ENCODE data around the gene KDM8. TPM values are rescaled to one million over a fixed set of nuclear protein-coding genes. Genes with fewer than 3 reads are reported as not detected.

The KDM8 gene
- polyA plus RNA-seq, 1 experiment: 2.5 TPM

DNA sequence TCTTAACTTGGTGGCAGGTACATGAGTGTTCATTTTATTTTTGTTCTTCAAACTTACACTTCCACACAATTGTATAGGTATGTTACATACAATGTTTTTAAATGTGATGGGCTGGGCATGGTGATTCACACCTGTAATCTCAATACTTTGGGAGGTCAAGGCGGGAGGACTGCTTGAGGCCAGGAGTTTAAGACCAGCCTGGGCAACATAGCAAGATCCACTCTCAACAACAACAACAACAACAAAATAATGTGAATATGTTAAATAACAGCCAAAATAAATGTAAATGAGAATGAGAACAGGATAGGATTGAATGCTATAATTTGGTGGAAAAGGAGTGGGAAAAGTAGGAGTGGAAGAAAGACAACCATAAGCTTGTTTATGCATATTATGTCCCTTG, 62.7 kb downstream of the KDM8 start:
- Histone ChIP-seq H3K9me3 (ENCODE audit: control insufficient read depth, insufficient read depth, low read length) (peaks cover 3% of the 10 kb centered on the region; the same call in 1 of the 2 replicates), H3K4me3 (ENCODE audit: low read depth, low read length) (no peak overlapping the region), H3K27ac (ENCODE audit: low read depth, low read length) (no peak overlapping the region), H3K27me3 (ENCODE audit: control insufficient read depth, insufficient read depth, low read length) (no peaks in the 10 kb centered on the region)
- TF ChIP-seq, protein P1, sequence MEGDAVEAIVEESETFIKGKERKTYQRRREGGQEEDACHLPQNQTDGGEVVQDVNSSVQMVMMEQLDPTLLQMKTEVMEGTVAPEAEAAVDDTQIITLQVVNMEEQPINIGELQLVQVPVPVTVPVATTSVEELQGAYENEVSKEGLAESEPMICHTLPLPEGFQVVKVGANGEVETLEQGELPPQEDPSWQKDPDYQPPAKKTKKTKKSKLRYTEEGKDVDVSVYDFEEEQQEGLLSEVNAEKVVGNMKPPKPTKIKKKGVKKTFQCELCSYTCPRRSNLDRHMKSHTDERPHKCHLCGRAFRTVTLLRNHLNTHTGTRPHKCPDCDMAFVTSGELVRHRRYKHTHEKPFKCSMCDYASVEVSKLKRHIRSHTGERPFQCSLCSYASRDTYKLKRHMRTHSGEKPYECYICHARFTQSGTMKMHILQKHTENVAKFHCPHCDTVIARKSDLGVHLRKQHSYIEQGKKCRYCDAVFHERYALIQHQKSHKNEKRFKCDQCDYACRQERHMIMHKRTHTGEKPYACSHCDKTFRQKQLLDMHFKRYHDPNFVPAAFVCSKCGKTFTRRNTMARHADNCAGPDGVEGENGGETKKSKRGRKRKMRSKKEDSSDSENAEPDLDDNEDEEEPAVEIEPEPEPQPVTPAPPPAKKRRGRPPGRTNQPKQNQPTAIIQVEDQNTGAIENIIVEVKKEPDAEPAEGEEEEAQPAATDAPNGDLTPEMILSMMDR (IDR thresholded peaks at IDR 0.05; ENCODE audit: low read depth, low read length): no peak
- CTCF ChIA-PET: interaction anchor here (2.1 kb wide), 1 partner anchor 31 kb away, joined by 9 read pairs; no protein-coding TSS in a partner anchor
- no peak for DNase-seq (ENCODE audit: low read depth, low spot score)
- POLR2A ChIA-PET: interaction anchor here (0.5 kb wide), 1 partner anchor 394 kb away, joined by 4 read pairs; no protein-coding TSS in a partner anchor

DNA sequence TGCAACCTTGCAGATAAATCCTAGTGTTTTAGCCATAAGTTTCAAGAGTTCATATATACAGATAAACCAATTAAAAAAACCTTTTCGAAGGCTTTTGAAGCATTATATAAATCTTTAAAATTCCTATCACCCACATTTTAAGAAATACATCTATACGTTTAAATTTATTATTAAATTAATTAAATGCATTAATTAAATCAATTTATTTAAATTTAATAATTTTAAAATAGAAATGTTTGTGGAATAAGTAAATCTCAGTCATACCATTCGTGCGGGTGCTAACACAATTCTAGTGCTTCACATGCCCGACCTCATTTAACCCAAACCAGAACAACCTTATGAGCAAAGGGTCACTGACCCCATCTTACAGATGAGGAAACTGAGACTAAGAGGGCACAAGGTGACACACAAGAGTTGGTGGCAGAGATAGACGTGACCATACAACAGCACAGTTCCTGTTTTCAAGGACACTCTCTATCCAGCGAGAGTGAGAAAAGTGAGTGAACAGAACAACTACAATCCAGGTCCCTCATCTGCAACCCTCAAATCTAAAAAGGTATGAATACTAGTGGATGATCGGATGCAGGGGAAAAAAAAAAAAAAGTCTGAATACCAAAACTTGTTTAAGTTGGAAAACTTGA, 63.8 kb downstream of the KDM8 start:
- Histone ChIP-seq H3K4me3 (ENCODE audit: low read depth, low read length) (no peak overlapping the region), H3K9me3 (ENCODE audit: control insufficient read depth, insufficient read depth, low read length) (peaks cover 3% of the 10 kb centered on the region; the same call in 1 of the 2 replicates), H3K27ac (ENCODE audit: low read depth, low read length) (no peak overlapping the region), H3K27me3 (ENCODE audit: control insufficient read depth, insufficient read depth, low read length) (no peaks in the 10 kb centered on the region)
- no peak for DNase-seq (ENCODE audit: low read depth, low spot score)
- CTCF ChIA-PET: no interaction called here
- TF ChIP-seq, protein P1 (IDR thresholded peaks at IDR 0.05; ENCODE audit: low read depth, low read length): no peak
- POLR2A ChIA-PET: no interaction called here

DNA sequence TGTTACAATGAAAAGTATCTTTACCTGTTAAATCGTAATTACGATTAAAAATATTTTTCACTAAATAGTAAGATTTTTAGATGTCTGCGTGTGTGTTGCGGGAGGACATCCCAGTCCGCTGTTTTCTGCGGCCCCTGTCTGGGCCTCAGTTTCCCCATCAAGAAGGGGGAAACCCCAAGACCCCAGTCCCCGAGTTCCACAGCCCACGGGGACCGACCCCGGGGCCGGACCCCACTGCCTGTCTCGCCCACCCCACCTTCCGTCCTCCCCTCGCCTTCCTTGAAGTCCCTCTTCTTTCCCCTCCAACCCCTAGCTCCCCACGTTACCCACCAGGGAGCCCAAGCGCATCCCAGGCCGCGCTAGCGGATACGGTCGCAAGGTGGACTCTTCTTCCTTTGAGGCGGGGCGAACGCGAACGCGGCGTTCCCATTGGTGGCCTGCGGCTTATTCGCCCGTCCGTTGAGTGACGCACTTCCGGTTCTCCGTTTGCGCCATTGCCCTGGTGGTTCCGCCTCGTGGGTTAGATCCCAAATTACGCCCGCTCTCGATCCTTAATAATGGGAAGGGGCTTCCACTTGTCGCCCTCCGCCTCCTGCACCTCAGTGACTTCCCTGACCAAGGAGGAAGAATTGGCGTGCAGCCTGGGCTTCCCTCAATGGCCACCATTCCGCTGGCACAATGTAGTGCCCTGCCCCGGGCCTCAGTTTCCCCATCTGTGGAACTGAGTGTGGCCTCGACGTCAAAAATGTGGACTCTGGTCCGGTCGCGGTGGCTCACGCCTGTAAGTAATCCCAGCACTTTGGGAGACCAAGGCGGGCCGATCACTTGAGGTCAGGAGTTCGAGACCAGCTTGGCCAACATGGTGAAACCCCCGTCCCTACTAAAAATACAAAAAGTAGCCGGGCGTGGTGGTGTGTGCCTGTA, 65.3 kb downstream of the KDM8 start, which contains the start of gene NSMCE1:
Gene NSMCE1, minus strand, starts transcription at position 397 of the 924 bp plus-strand sequence. CDS start 11,202 bp downstream, outside the sequence.
- ChIA-PET POLR2A (interaction anchor here (0.6 kb wide), 1 partner anchor 61 kb away, joined by 3 read pairs; no protein-coding TSS in a partner anchor), CTCF (no interaction called here)
- DNase-seq (ENCODE audit: low read depth, low spot score): peak; percentile 87
- Histone ChIP-seq H3K9me3 (ENCODE audit: control insufficient read depth, insufficient read depth, low read length) (peaks cover 3% of the 10 kb centered on the region; the same call in 1 of the 2 replicates), H3K27ac (ENCODE audit: low read depth, low read length) (peak within 1 kb of the TSS; percentile 70), H3K27me3 (ENCODE audit: control insufficient read depth, insufficient read depth, low read length) (no peaks in the 10 kb centered on the region), H3K4me3 (ENCODE audit: low read depth, low read length) (peak within 1 kb of the TSS; percentile 86)
- TF ChIP-seq, protein P1 (IDR thresholded peaks at IDR 0.05; ENCODE audit: low read depth, low read length): peak; percentile 26; the same call in 1 of the 2 replicates

DNA sequence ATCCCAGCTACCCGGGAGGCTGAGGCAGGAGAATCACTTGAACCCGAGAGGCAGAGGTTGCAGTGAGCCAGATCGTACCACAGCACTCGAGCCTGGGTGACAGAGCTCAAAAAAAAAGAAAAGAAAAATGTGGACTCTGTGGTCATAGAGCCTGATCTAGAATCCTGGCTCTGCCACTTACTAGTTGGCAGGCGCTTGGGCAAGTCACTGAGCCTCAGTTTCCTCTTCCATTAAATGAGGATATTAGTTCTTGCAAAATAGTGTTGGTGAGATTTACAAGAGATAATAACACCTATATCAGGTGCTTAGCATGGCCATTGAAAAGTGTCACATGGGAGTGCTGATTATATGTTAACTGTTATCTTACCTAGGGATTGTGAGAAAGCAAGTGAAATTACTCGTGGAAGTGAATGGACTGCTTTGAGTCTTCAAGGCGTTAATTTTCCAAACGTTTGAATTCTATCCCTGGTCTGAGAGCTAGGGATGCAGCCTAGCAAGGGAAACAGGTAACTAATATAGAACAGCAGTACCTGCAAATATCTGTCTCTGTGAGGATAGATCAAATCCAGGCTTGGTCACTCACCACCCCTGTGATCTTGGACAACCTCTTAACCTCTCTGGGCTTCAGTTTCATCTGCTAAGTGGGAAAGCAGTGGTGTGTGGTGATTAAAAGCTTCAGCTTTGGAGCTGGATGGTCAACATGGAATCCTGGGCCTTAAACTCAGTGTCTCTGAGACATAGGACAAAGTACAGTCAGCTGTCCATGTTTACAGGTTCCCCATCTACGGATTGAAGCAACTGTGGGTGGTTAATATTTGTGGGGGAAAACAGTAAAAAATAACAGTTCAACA, 66.2 kb downstream of the KDM8 start:
- no peak for DNase-seq (ENCODE audit: low read depth, low spot score)
- CTCF ChIA-PET: interaction anchor here (0.8 kb wide), 1 partner anchor 35 kb away, joined by 3 read pairs; no protein-coding TSS in a partner anchor
- TF ChIP-seq, protein P1 (IDR thresholded peaks at IDR 0.05; ENCODE audit: low read depth, low read length): no peak
- peaks cover 3% of the 10 kb centered on the region; the same call in 1 of the 2 replicates for H3K9me3 ChIP-seq (ENCODE audit: control insufficient read depth, insufficient read depth, low read length)
- POLR2A ChIA-PET: no interaction called here
- no peaks in the 10 kb centered on the region for H3K27me3 ChIP-seq (ENCODE audit: control insufficient read depth, insufficient read depth, low read length)
- H3K4me3 ChIP-seq (ENCODE audit: low read depth, low read length): peak overlapping the region; percentile 86; the same call in 1 of the 2 replicates
- no peak overlapping the region for H3K27ac ChIP-seq (ENCODE audit: low read depth, low read length)
